H1 (cell line): ENCODE measurements around the gene IGSF9B. TPM values are rescaled to one million over a fixed set of nuclear protein-coding genes. Genes with fewer than 3 reads are reported as not detected.

ENCODE experiments used
- CBX8 ChIP-seq: fragments of 300-800, 300-1000 bp; sonication (generic); IDR thresholded peaks from 2 replicates; pipeline ENCODE4 v1.7.1; 2016; ENCODE audit warnings: low read depth, low read length, borderline replicate concordance
- CHD7 ChIP-seq: fragments of 300-600 bp; sonication (generic); IDR thresholded peaks from 2 replicates; pipeline ENCODE4 v1.7.1; 2012; ENCODE audit warnings: low read length, moderate library complexity, mild to moderate bottlenecking, inconsistent platforms; ENCODE audit not compliant: insufficient replicate concordance
- EGR1 ChIP-seq: IDR thresholded peaks from 2 replicates; pipeline ENCODE4 v1.6.1; 2011; ENCODE audit warnings: low read depth, low read length, borderline replicate concordance
- GTF2F1 ChIP-seq: IDR thresholded peaks from 2 replicates; pipeline ENCODE4 v1.6.1; 2012; ENCODE audit warnings: low read depth, low read length, improper control_type of control experiment, borderline replicate concordance
- KDM1A ChIP-seq: fragments of 200-600, 300-600 bp; sonication (generic); IDR thresholded peaks from 2 replicates; pipeline ENCODE4 v1.7.1; 2016; ENCODE audit warnings: mild to moderate bottlenecking, low read length, borderline replicate concordance
- KDM4A ChIP-seq: IDR thresholded peaks from one replicate; pipeline ENCODE4 v1.7.1; 2012; ENCODE audit warnings: low read depth, mild to moderate bottlenecking, moderate library complexity, low read length, inconsistent platforms; ENCODE audit not compliant: severe bottlenecking
- NANOG ChIP-seq: IDR thresholded peaks from 2 replicates; pipeline ENCODE4 v1.6.1; 2011; ENCODE audit warnings: low read length, low read depth, mild to moderate bottlenecking, inconsistent platforms; ENCODE audit not compliant: insufficient read depth, poor library complexity, severe bottlenecking
- POU5F1 ChIP-seq: IDR thresholded peaks from 2 replicates; pipeline ENCODE4 v1.6.1; 2011; ENCODE audit warnings: low read depth, mild to moderate bottlenecking, low read length, moderate library complexity
- RBBP5 ChIP-seq: IDR thresholded peaks from 2 replicates; pipeline ENCODE4 v1.7.1; 2012; ENCODE audit warnings: low read depth, mild to moderate bottlenecking, inconsistent platforms, low read length, moderate library complexity, borderline replicate concordance
- RFX5 ChIP-seq: IDR thresholded peaks from 2 replicates; pipeline ENCODE4 v1.6.1; 2011; ENCODE audit warnings: low read depth, low read length, improper control_type of control experiment, borderline replicate concordance
- RNF2 ChIP-seq: fragments of 200-900, 300-1000 bp; sonication (generic); IDR thresholded peaks from 2 replicates; pipeline ENCODE4 v1.7.1; 2016; ENCODE audit warnings: borderline replicate concordance, low read depth, mild to moderate bottlenecking, antibody characterized with exemption, low read length; ENCODE audit not compliant: poor library complexity, severe bottlenecking; ENCODE audit errors: missing control alignments
- polyA plus RNA-seq, 7 experiments: library from polyadenylated mRNA; depleted of rRNA in 3 of 7; stranded (reverse) in 5 of 7; unstranded in 2 of 7; fragments of >200 nt in 5 of 7; fragments of 200-250 nt in 2 of 7; gene quantifications; 1 replicate in 5 of 7; 2 replicates in 1 of 7; 4 replicates in 1 of 7; pipeline versions ENCODE4 v1.2.1 to v1.2.3, GENCODE V29; 2011 to 2013; ENCODE audit warnings: missing spikeins in 2 of 7, mixed read lengths in 2 of 7
- total RNA-seq: library from RNA; stranded (reverse); fragmentation: NEBNext Ultra II Directional; extraction: Animal tissue kit (Norgen Biotek cat#: 25700); gene quantifications from 2 replicates; pipeline ENCODE4 v1.2.1, GENCODE V29; 2021

IGSF9B gene
- total and polyA plus RNA-seq, 2 of the 8 experiments (the other 6 are each of a cell fraction or from before 2014, with no cell fraction given): 16.5 to 49.2 TPM

- no peak for TF ChIP-seq CHD7
- no peak for TF ChIP-seq KDM1A
- no peak for TF ChIP-seq EGR1
- TF ChIP-seq POU5F1: no peak
- no peak for TF ChIP-seq RFX5
- TF ChIP-seq KDM4A: no peak
- TF ChIP-seq GTF2F1: no peak
- TF ChIP-seq RBBP5: no peak
- TF ChIP-seq RNF2: no peak
- no peak for TF ChIP-seq NANOG
- TF ChIP-seq CBX8: no peak
These were observed 23.9 kb upstream of the IGSF9B start (continued) for GRCh38 chr11:133980665-133981064.
